ENCODE results near the gene NRG3. TPM values are rescaled to one million over a fixed set of nuclear protein-coding genes. Genes with fewer than 3 reads are reported as not detected.

Gene NRG3
- total RNA-seq, 1 donor from 2014 or later = 2.6 TPM

GRCh38 chr10:82908096-82908495 is 1033.1 kb downstream of the NRG3 start:
- intact Hi-C loops (cut with DNase I) = no loop called here
- DNase-seq (no peak), ATAC-seq (no peak)
- H3K27ac ChIP-seq = no peak overlapping the region
- H3K27me3 ChIP-seq (ENCODE audit: low read depth) = no peaks in the 10 kb centered on the region
- H3K4me1 ChIP-seq = no peaks in the 10 kb centered on the region
- no peak overlapping the region for H3K4me3 ChIP-seq
- no peak for TF ChIP-seq CTCF (IDR thresholded peaks at IDR 0.05)
- H3K9me3 ChIP-seq = no peaks in the 10 kb centered on the region
- no peaks in the 10 kb centered on the region for H3K36me3 ChIP-seq

- H3K27me3 ChIP-seq (ENCODE audit: low read depth) = no peaks in the 10 kb centered on the region
- H3K9me3 ChIP-seq = no peaks in the 10 kb centered on the region
- TF ChIP-seq CTCF (IDR thresholded peaks at IDR 0.05) = no peak
- DNase-seq (no peak), ATAC-seq (no peak)
- intact Hi-C loops (cut with DNase I) = no loop called here
- no peak overlapping the region for H3K4me3 ChIP-seq
- H3K36me3 ChIP-seq = no peaks in the 10 kb centered on the region
- no peaks in the 10 kb centered on the region for H3K4me1 ChIP-seq
- no peak overlapping the region for H3K27ac ChIP-seq
These were observed 1033.8 kb downstream of the NRG3 start for GRCh38 chr10:82908751-82909150.

DNA sequence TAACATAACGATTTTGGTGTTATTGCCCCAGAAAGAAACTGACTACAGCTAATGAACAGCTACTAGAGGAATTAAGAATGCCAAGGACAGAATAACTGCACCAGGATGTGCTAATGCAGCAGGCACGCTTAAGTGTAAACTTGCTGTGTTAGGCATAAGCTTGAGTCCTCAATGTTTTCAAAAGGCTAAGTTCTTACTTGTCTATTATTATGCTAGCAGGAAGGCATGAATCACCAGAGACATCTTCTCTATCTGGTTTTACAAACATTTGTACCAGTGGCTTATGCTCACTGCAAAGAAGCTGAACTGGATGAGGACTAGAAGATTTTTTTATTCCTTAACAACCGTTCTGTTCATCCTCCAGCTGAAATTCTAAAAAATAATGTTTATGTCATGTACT is 1035.3 kb downstream of the NRG3 start:
- Histone ChIP-seq H3K27me3 (ENCODE audit: low read depth) (no peaks in the 10 kb centered on the region), H3K4me1 (no peaks in the 10 kb centered on the region), H3K36me3 (no peaks in the 10 kb centered on the region), H3K4me3 (no peak overlapping the region), H3K27ac (no peak overlapping the region), H3K9me3 (no peaks in the 10 kb centered on the region)
- DNase-seq (no peak), ATAC-seq (no peak)
- no peak for TF ChIP-seq CTCF (IDR thresholded peaks at IDR 0.05)
- intact Hi-C loops (cut with DNase I) = no loop called here

- Histone ChIP-seq H3K36me3 (no peaks in the 10 kb centered on the region), H3K4me3 (no peak overlapping the region), H3K27ac (no peak overlapping the region), H3K4me1 (no peaks in the 10 kb centered on the region), H3K27me3 (ENCODE audit: low read depth) (no peaks in the 10 kb centered on the region), H3K9me3 (no peaks in the 10 kb centered on the region)
- DNase-seq (no peak), ATAC-seq (no peak)
- no peak for TF ChIP-seq CTCF (IDR thresholded peaks at IDR 0.05)
- intact Hi-C loops (cut with DNase I) = no loop called here
These were observed 1039.7 kb downstream of the NRG3 start for GRCh38 chr10:82914655-82915136.

GRCh38 chr10:82916941-82917340 is 1041.9 kb downstream of the NRG3 start:
- intact Hi-C loops (cut with DNase I) = no loop called here
- TF ChIP-seq CTCF (IDR thresholded peaks at IDR 0.05) = no peak

GRCh38 chr10:82918022-82918421 is 1043.0 kb downstream of the NRG3 start:
- no peaks in the 10 kb centered on the region for H3K9me3 ChIP-seq
- no peaks in the 10 kb centered on the region for H3K4me1 ChIP-seq
- no peak overlapping the region for H3K27ac ChIP-seq
- intact Hi-C loops (cut with DNase I) = no loop called here
- no peak for TF ChIP-seq CTCF (IDR thresholded peaks at IDR 0.05)
- DNase-seq (no peak), ATAC-seq (no peak)
- no peaks in the 10 kb centered on the region for H3K27me3 ChIP-seq (ENCODE audit: low read depth)
- H3K36me3 ChIP-seq = no peaks in the 10 kb centered on the region
- no peak overlapping the region for H3K4me3 ChIP-seq

More at GRCh38 chr10:82916941-82917340, 1041.9 kb downstream of the NRG3 start:
- H3K36me3 ChIP-seq = no peaks in the 10 kb centered on the region
- H3K27ac ChIP-seq = no peak overlapping the region
- no peaks in the 10 kb centered on the region for H3K9me3 ChIP-seq
- H3K4me1 ChIP-seq = no peaks in the 10 kb centered on the region
- no peak for DNase-seq
- no peak overlapping the region for H3K4me3 ChIP-seq
- no peak for ATAC-seq
- H3K27me3 ChIP-seq (ENCODE audit: low read depth) = no peaks in the 10 kb centered on the region
